ENCODE data around the gene KANK4.
"Not testable (repeated sequence)": the region's sequence is repeated elsewhere in the genome, so short reads cannot be mapped to it uniquely, and the experiment has no call there.

Gene KANK4

GRCh38 chr1:62265956-62266935, 53.0 kb downstream of the KANK4 start:
- Mint-ChIP-seq H3K27me3 (ENCODE audit: low read depth) (no peaks in the 10 kb centered on the region), H3K9me3 (no peaks in the 10 kb centered on the region), H3K4me1 (ENCODE audit: low read depth) (peaks cover 5% of the 10 kb centered on the region), H3K27ac (no peak overlapping the region), H3K4me3 (no peak overlapping the region), H3K36me3 (ENCODE audit: low read depth) (no peaks in the 10 kb centered on the region)
- no peak for DNase-seq (ENCODE audit: low spot score)

GRCh38 chr1:62263814-62264353, 55.4 kb downstream of the KANK4 start:
- no peaks in the 10 kb centered on the region for H3K9me3 Mint-ChIP-seq
- H3K27ac Mint-ChIP-seq: no peak overlapping the region
- H3K4me1 Mint-ChIP-seq (ENCODE audit: low read depth): no peaks in the 10 kb centered on the region
- H3K4me3 Mint-ChIP-seq: no peak overlapping the region
- H3K27me3 Mint-ChIP-seq (ENCODE audit: low read depth): no peaks in the 10 kb centered on the region
- no peaks in the 10 kb centered on the region for H3K36me3 Mint-ChIP-seq (ENCODE audit: low read depth)
- no peak for DNase-seq (ENCODE audit: low spot score)

- Mint-ChIP-seq H3K4me1 (ENCODE audit: low read depth) (no peaks in the 10 kb centered on the region), H3K4me3 (no peak overlapping the region), H3K27ac (no peak overlapping the region), H3K9me3 (no peaks in the 10 kb centered on the region), H3K27me3 (ENCODE audit: low read depth) (no peaks in the 10 kb centered on the region), H3K36me3 (ENCODE audit: low read depth) (no peaks in the 10 kb centered on the region)
- no peak for DNase-seq (ENCODE audit: low spot score)
Observed at GRCh38 chr1:62263006-62263813, 56.0 kb downstream of the KANK4 start.

GRCh38 chr1:62260688-62261087, 58.5 kb downstream of the KANK4 start:
- no peaks in the 10 kb centered on the region for H3K9me3 Mint-ChIP-seq
- H3K27ac Mint-ChIP-seq: no peak overlapping the region
- DNase-seq (ENCODE audit: low spot score): no peak
- no peaks in the 10 kb centered on the region for H3K4me1 Mint-ChIP-seq (ENCODE audit: low read depth)
- H3K4me3 Mint-ChIP-seq: no peak overlapping the region
- H3K27me3 Mint-ChIP-seq (ENCODE audit: low read depth): no peaks in the 10 kb centered on the region
- H3K36me3 Mint-ChIP-seq (ENCODE audit: low read depth): no peaks in the 10 kb centered on the region

GRCh38 chr1:62259551-62259950, 59.7 kb downstream of the KANK4 start:
- Mint-ChIP-seq H3K4me3 (no peak overlapping the region), H3K36me3 (ENCODE audit: low read depth) (no peaks in the 10 kb centered on the region), H3K27ac (no peak overlapping the region), H3K27me3 (ENCODE audit: low read depth) (no peaks in the 10 kb centered on the region), H3K4me1 (ENCODE audit: low read depth) (no peaks in the 10 kb centered on the region), H3K9me3 (no peaks in the 10 kb centered on the region)
- DNase-seq (ENCODE audit: low spot score): no peak

GRCh38 chr1:62250126-62250726, 69.0 kb downstream of the KANK4 start:
- H3K36me3 Mint-ChIP-seq (ENCODE audit: low read depth): no peaks in the 10 kb centered on the region
- no peak overlapping the region for H3K27ac Mint-ChIP-seq
- no peaks in the 10 kb centered on the region for H3K4me1 Mint-ChIP-seq (ENCODE audit: low read depth)
- no peaks in the 10 kb centered on the region for H3K9me3 Mint-ChIP-seq
- no peaks in the 10 kb centered on the region for H3K27me3 Mint-ChIP-seq (ENCODE audit: low read depth)
- no peak for DNase-seq (ENCODE audit: low spot score)
- H3K4me3 Mint-ChIP-seq: no peak overlapping the region

- no peak for DNase-seq (ENCODE audit: low spot score)
- Mint-ChIP-seq H3K36me3 (ENCODE audit: low read depth) (no peaks in the 10 kb centered on the region), H3K9me3 (no peaks in the 10 kb centered on the region), H3K27me3 (ENCODE audit: low read depth) (no peaks in the 10 kb centered on the region), H3K4me3 (no peak overlapping the region), H3K4me1 (ENCODE audit: low read depth) (no peaks in the 10 kb centered on the region), H3K27ac (no peak overlapping the region)
Observed at GRCh38 chr1:62247391-62248168, 71.7 kb downstream of the KANK4 start.

- Mint-ChIP-seq H3K27me3 (ENCODE audit: low read depth) (no peaks in the 10 kb centered on the region), H3K36me3 (ENCODE audit: low read depth) (no peaks in the 10 kb centered on the region), H3K4me1 (ENCODE audit: low read depth) (no peaks in the 10 kb centered on the region), H3K4me3 (no peak overlapping the region), H3K9me3 (no peaks in the 10 kb centered on the region), H3K27ac (no peak overlapping the region)
- DNase-seq (ENCODE audit: low spot score): no peak
Observed at GRCh38 chr1:62245201-62245600, 74.0 kb downstream of the KANK4 start.

GRCh38 chr1:62244380-62244779, 74.9 kb downstream of the KANK4 start:
- DNase-seq (ENCODE audit: low spot score); H3K4me1 Mint-ChIP-seq (ENCODE audit: low read depth); H3K27ac Mint-ChIP-seq; H3K27me3 Mint-ChIP-seq (ENCODE audit: low read depth); H3K4me3 Mint-ChIP-seq; H3K36me3 Mint-ChIP-seq (ENCODE audit: low read depth); H3K9me3 Mint-ChIP-seq: not testable (repeated sequence)

- H3K9me3 Mint-ChIP-seq: no peaks in the 10 kb centered on the region
- no peak overlapping the region for H3K27ac Mint-ChIP-seq
- no peak overlapping the region for H3K4me3 Mint-ChIP-seq
- H3K36me3 Mint-ChIP-seq (ENCODE audit: low read depth): no peaks in the 10 kb centered on the region
- no peaks in the 10 kb centered on the region for H3K4me1 Mint-ChIP-seq (ENCODE audit: low read depth)
- H3K27me3 Mint-ChIP-seq (ENCODE audit: low read depth): no peaks in the 10 kb centered on the region
- DNase-seq (ENCODE audit: low spot score): no peak
Observed at GRCh38 chr1:62241371-62242131, 77.7 kb downstream of the KANK4 start.

- Mint-ChIP-seq H3K27ac (no peak overlapping the region), H3K4me3 (no peak overlapping the region), H3K4me1 (ENCODE audit: low read depth) (no peaks in the 10 kb centered on the region)
Observed at GRCh38 chr1:62240651-62241370, 78.4 kb downstream of the KANK4 start.

GRCh38 chr1:62239652-62240403, 79.4 kb downstream of the KANK4 start:
- not testable (repeated sequence) for H3K36me3 Mint-ChIP-seq (ENCODE audit: low read depth); DNase-seq (ENCODE audit: low spot score); H3K4me1 Mint-ChIP-seq (ENCODE audit: low read depth); H3K27me3 Mint-ChIP-seq (ENCODE audit: low read depth); H3K9me3 Mint-ChIP-seq; H3K4me3 Mint-ChIP-seq; H3K27ac Mint-ChIP-seq

More at GRCh38 chr1:62240651-62241370, 78.4 kb downstream of the KANK4 start:
- Mint-ChIP-seq H3K9me3 (no peaks in the 10 kb centered on the region), H3K36me3 (ENCODE audit: low read depth) (no peaks in the 10 kb centered on the region), H3K27me3 (ENCODE audit: low read depth) (no peaks in the 10 kb centered on the region)
- DNase-seq (ENCODE audit: low spot score): no peak

All from T-helper 2 cell treated with Interferon-gamma antibody and Interleukin-4, amounts not matched to agents 5 μg/mL and 100 μg/mL, for 36 hours (primary cell).